Activated T-cell treated with anti-CD3 and anti-CD28 coated beads for 1 hour (primary cell): ENCODE measurements around the gene UGT2A3.
"Not testable (repeated sequence)": the region's sequence is repeated elsewhere in the genome, so short reads cannot be mapped to it uniquely, and the experiment has no call there.

Source experiments
- DNase-seq: peaks from one replicate; pipeline ENCODE4 v3.0.0-alpha.2; 2020; ENCODE audit warnings: low read depth

UGT2A3 gene

DNA sequence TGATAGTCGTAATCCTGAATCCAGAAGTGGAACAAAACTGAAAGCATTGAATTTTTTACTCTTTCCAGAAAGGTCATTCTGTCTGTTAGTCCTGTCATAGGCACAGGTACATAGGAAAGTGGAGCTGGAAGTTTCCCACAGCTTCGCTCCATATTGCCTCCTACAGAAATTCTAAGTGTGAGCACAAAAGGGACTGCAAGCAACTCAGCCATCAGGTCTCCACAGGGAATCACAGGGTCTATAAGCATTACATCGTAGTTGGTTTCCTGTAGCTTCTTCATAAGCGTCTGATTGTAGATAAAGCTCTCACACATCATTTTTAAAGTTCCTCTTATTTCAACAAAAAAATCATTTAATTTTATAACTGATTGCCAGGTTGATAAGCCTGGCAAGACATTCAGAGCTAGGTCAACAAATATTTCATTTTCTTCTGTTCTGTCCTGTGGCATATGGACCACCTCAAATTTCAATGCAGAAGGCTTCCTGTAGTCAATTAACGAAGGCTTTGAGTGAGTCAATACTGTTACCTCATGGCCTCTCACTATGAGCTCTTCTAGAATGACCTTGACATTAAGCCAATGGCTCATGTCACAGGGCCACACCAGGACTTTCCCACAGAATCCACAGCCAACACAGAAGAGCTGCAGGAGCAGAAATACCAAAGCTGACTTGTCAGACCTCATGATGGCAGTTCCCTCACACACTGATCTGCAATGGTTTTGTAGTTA is at the start of gene UGT2A3:
UGT2A3 (minus strand) TSS at position 727 of the 728 bp plus-strand sequence; CDS start at position 683, 44 bp downstream.
- no peak for DNase-seq

DNA sequence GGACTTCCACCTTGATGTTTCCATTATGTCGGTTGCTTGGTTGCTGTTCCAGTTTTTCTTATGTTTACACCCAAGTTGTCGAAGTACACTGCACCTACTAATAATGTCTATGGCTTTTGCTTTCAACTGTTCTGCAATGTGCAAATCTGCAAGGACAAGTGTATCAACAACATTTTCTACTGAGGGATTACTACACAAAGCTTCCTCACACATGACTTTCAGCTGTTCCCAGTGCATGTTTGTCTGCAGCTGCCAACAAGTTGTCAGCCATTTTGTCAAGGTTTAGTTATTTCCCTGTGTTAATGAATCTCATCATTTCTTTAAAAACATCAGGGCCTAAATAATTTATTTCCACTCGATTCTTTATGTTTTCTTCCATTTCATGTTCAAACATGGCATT is 45.4 kb upstream of the UGT2A3 start:
- DNase-seq = no peak

DNA sequence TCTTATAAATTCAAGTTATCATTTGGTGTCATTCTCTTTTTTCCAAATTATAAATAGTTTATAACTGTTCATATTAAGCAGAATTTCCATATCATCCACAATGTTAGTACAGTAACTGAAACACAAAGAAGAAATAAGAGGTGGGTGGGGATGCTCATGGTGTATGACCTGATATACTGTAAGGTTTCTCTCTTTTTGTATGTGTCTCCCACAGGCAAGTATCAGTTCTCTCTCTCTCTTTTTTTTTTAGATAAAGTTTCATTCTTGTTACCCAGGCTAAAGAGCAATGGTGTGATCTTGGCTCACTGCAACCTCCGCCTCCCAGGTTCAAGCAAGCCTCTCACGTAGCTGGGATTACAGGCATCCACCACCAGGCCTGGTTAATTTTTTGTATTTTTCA is 43.7 kb upstream of the UGT2A3 start:
- DNase-seq = no peak

DNA sequence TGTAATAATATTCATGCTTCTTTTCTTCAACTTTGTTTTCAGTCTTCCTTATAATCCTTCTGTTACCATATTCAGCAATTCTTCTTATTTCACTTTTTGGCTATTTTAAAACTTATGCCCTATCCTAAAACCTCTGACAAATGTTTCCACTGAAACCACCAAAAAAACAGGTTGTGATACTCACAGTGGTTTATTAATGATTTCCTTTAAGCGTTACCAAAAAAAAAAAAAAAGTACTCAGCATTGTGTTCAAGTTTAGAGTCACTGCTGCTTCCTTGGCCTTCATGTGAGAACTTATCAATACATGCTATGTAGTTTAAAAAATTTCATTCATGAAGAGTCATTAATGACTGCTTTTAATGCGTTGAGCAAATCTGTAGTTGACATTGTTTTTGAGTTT is 35.4 kb upstream of the UGT2A3 start:
- DNase-seq = no peak

DNA sequence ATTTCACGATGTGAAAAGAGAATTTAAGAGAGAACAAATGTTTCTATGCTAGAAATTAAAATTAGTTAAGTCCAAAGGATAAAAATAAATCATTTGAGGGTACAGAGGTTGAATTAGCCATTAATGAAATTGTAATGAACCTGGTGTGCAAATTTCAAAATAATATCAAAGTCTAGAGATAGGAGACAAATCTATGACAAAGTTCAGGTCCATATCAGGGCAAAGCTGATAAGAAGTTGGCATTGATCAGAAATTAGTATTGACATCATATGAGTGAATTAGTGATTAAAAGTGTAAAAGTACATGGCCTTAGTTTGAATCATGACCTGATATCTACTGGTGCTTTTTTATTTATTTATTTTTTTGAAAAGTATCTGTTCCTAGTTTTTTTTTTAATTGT is 33.8 kb upstream of the UGT2A3 start:
- DNase-seq = no peak

DNA sequence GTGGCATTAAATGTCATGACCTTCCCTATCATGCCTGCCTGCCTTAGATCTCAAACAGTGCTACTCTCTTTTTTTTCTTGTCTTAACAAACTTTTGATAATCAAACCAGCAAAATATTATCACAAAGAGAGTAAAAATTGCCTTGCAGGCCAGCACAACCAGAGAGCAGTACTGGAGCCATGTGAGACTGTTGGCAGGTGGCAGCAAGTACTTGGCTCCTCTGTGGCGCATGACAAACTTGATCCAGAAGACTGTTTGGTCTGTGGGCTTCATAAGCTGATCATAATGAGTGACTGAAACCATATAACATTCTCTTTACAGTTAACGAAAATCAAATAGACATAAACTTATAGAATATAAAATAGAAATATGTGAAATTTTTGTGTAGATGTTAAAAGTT is 33.3 kb upstream of the UGT2A3 start:
- no peak for DNase-seq

DNA sequence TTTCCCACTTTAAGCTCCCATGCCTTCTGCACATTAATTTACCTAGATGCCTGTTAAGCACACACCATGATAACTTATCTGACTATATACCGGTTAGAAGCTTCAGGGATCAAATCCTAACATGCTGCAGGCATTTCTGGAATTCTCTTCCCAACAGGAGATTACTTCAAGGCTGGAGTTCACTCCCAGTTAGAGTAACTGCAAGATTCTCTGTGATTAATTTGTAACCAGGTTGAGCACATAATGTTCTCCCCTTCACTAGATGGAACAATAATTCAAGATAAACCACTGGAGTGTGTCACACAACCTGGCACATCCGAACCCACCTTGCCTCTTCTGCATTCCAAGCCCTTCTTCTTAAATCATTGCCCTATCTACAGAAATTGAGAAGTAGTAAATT is 11.8 kb upstream of the UGT2A3 start:
- DNase-seq = no peak

DNA sequence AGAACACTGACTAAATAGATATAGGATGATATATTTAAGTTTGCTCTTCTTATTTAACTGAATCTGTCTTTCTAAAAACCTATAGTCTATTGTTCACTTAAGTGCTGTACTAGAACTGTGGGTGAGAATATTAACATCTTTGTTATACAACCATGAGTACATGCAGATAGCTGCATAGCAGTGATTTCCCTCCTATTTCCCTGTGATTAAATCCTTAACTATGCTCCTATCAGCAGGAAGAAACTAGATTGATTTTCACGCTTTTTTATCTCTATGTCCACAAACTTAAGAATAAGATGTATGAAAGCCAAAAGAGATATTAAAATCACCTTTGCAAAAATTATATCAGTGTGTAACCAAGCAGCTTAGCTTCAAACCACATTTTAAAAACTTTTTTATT is 11.3 kb upstream of the UGT2A3 start:
- no peak for DNase-seq

DNA sequence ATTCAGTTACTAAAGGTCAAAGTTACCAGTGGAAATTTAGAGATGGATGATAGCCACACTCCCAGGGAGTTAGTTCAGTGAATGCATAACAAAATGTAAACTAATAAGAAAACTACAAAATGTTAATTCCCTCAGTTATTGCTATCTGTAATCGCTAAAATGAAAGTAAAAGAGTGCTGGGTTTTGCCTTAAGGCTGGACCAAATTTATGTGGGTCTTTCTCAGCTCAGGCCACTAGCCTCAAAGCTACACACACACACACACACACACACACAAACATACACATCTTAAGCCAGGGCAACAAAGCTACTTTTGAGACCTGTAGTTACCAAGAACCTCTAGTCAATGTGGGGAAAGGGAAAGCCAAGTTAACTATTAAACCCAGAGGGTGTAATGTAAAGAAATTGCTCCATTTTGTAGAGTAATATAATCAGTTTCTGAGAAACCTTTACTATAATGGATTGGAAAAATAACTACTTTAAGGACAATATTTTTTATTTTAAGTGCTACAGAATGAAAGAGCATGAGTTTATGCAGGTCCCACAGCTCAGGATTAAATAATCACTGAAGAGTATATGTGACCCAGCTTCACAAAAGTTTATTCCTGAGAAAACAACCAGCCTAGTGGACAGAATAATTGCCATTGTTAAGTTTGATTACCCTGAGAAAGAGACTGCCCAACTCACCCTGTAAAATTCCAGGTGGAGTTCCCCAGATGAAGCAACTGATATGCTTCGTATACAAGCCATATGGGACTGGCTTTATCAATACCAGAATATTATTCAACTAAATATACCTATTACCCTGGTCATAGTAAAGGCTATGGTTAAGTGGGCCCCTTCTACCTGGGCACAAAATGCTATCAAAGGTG is 8.9 kb upstream of the UGT2A3 start:
- no peak for DNase-seq

DNA sequence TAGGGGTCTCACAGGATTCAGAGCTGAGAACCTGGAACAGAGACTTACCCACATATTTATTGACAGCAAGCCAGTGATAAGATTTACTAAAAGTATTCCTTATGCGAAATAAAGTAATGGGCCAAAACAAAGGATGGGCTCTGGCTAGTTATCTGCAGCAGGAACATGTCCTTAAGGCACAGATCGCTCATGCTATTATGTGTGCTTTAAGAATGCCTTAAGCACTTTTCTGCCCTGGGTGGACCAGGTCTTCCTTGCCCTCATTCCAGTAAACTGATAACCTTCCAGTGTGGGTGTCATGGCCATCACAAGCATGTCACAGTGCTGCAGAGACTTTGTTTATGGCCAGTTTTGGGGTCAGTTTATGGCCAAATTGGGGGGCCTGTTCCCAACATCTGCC is 7.5 kb upstream of the UGT2A3 start:
- not testable (repeated sequence) for DNase-seq

DNA sequence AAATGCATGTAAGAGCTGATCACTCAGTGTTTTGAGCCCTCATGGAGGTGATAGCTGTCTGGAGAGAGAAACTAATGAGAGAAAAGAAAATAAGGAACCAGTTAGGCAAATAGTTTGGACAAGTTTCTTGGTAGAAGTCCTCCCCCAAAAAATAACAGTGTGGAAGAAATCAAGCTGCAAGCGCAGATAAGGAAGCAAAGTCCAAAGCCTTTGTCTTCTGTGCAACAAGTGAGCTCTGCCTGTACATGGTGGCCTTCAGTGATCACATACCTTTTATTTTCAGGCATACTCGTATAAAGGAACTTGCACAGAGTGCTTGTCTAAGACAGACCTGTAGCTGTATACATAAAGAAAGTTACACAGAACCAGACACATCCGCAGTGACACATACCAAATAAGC is 2.5 kb upstream of the UGT2A3 start:
- DNase-seq = no peak

DNA sequence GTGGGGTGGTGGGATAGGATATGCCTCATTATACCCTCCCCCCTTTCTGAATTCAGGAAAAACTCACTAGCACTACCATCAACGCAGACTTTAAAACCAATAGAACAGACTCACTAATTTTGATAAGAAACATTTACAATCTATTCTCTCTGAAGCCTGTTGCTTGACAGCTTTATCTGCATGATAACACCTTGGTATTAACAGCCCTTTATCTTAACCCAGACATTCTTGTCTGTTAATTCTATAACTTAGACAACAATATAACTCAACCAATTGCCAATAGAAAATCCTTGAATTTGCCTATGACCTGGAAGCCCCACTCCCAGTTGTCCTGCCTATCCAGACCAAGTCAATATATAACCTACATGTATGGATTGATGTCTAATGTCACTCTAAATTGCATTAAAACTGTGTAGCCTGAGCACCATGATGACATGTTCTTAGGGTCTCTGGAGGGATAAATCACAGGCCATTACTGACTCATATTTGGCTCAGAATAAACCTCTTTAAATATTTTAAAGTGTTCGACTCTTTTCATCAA is 1.5 kb upstream of the UGT2A3 start:
- DNase-seq = no peak

DNA sequence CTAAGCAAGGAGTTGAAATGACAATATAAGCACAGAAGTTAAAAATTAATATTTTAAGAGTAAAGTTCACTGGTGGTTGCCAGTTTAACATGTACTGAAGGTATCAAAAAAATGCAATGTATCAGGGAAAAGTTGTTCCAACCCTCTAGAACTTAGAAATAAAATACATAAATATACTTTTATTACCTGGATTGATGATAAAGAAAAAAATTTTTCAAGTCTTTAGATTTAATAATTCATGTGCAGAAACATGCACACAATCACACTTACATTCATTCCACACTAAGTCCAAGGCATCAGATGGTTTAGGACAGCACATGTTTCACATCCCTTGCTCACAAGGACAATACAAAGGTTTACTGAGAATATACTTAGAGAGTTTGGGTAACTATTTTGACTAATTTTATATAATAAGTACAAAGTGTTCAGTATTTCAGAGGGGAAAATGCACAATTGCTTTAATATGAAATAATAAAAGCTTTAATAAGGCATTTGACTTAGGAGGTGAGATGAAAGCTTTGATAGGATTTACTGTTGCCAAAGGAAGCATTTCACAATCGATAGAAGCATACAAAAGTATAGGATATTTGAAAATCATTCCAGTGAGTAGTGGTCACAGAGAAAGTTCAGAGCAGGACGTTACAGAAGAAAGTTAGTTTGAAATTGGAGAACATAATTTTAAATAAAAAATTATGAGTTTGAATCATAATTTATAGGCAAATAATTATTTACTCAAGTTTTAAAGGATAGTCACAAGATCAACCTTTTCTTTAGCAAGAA is 392 bp upstream of the UGT2A3 start:
- DNase-seq = no peak

DNA sequence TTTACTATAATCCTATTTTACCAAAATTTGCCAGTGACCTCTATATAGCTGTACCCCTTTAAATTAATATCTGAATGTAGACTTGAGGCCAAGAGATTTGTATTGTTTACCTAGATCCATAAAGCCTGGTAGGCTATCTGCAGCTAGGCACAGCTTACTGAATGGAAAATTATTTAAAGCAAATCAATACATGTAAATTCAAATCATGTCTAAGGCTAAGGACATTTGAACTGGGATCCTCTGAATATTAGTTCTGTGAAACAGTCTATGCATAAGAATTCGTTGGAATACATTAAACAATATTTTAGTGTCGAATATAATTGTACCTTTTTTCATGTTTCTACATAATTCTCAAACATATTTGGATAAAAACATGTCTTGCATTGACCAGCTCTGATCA is 1.6 kb downstream of the UGT2A3 start:
- no peak for DNase-seq

DNA sequence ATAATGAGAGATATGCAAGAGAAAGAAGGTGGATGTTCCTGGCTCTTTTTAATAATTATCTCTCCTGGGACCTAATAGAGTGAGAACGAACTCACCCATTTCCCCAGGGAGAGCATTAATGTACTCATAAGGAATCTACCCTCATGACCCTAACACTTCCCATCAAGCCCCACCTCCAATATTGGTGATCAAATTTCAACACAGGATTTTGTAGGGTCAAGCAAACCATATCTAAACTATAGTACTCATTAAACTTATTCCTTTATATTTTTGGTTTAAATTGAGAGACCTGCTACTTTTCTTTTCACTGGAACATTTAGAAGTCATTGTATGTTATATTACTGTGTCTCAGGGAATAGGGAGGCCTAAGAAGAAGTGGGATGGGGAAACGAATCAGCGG is 2.6 kb downstream of the UGT2A3 start:
- DNase-seq = no peak

DNA sequence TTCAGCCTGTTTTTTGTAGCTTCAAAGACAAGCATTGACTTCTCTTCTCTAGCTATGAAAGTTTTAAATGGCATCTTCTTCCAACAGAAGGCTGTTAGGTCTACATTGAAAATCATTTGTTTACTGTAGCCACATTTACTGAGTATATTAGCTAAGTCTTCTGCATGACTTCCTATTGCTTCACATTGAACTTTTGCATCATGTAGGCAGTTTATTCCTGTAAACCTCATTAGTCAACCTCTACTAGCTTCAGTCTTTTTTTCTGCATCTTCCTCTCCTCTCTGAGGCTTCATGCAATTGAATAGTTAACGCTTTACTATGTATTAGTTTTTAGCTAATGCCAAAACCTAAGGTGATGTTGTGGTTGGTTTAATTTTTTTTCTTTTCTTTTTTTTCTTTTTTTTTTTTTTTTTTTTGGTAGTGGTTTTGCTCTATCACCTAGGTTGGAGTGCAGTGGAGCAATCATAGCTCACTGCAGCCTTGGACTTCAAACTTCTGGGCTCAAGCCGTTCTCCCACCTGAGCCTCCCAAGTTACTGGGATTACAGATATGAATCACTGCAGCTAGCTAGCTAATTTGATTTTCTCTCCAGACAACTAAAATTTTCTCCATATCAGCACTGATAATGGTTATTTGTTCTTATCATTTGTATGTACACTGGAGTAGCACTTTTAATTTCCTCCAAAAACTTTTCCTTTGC is 3.4 kb downstream of the UGT2A3 start:
- DNase-seq = no peak

DNA sequence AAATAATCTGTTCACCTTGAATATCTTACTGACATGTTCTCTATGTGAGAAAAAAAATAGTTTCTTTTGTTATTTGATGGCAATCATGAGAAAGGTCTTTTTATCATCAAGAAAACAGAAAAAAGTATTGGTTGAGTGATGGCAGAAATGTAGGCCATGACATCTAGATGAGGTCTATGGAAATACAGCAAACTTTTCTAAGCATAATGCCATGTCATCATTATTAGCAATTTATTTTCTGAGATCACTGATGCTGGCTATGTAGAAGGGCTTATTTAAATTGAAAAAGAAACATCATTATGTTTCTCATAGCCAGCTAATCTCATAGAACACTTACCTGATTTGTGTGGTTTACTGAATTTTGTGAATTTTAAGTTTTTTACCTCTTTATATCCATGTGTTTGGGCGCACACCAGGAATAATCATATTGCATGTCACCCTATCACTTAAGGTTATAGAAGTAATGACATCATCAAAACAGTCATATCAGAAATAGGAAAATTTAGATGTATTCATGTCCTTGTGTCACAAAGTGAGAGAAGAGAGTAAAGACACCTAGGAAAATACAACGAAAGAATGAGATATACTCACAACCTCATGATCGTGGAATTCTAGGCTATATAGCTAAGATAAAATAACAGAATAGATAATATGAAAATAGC is 22.4 kb downstream of the UGT2A3 start:
- DNase-seq = no peak

DNA sequence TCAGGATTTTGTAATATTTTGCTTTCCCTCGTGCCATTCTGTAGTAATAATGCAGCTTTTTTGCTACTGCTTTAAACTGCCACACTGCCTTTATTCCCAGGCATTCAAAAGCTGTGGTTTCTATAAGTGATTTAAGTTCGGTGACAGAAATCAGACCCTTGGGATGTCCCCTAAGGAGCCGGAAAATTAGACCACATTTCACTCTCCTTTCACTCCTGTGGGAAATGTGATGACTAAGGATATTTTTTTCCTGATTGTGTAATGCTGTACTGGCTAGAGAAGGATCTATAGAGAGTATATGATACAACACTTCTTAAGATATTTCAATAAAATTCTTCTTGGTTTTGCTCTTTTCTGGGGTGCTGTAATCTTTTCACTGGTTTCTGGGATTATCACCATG is 24.4 kb downstream of the UGT2A3 start:
- no peak for DNase-seq

DNA sequence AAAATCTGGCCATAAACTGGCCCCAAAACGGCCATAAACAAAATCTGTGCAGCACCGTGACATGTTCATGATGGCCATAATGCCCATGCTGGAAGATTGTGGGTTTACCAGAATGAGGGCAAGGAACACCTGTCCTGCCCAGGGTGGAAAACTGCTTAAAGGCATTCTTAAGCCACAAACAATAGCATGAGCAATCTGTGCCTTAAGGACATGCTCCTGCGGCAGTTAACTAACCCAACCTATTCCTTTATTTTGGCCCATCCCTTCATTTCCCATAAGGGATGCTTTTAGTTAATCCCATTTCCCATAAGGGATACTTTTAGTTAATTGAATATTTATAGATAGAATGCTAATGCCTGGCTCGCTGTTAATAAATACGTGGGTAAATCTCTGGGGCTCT is 29.4 kb downstream of the UGT2A3 start:
- DNase-seq = not testable (repeated sequence)

DNA sequence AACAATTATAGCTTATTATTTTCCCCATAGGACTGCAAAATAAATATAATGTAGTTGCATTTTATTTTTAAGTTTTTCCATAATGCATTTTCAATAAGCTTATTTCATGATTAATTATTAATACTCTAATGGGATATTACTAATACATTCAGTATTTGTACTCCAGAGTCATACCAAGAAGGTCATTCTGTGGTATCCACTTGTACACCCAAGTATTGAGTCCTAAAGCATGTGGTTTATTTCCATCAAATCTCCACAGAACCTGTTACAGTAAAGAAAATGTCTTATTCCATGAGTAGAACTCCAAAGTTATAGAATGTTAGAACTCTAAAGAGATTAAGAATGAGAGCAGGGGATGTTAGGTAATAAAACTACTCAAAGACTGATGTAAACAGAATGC is 30.6 kb downstream of the UGT2A3 start:
- no peak for DNase-seq

DNA sequence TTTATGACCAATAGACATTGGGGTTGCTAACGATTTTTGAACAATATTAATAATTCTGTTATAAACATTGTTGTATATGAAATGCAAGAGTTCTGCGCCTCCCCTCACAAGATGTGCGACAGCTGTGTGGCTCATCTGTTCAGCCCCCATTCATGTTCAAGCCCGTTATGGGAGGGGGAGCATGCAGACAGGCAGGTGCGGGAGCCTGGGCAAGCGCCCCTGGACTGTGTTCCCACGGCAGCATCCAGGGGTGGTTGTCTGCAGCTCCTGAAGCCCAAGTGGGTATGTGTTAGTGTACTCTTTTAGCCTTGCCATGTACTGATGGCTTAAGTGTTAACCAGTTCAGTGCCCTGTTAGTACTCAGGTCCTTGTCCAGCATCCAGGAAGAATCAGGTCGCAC is 34.6 kb downstream of the UGT2A3 start:
- DNase-seq = no peak
